COLO829 (cell line): ENCODE results near the gene P2RX4.
"Not testable (repeated sequence)": the region's sequence is repeated elsewhere in the genome, so short reads cannot be mapped to it uniquely, and the experiment has no call there.

Experiments used
- DNase-seq: peaks from one replicate; pipeline ENCODE4 v3.0.0; 2012; ENCODE audit warnings: low spot score

Gene P2RX4

GRCh38 chr12:121189131-121189530 is 20.8 kb upstream of the P2RX4 start:
- no peak for DNase-seq

DNA sequence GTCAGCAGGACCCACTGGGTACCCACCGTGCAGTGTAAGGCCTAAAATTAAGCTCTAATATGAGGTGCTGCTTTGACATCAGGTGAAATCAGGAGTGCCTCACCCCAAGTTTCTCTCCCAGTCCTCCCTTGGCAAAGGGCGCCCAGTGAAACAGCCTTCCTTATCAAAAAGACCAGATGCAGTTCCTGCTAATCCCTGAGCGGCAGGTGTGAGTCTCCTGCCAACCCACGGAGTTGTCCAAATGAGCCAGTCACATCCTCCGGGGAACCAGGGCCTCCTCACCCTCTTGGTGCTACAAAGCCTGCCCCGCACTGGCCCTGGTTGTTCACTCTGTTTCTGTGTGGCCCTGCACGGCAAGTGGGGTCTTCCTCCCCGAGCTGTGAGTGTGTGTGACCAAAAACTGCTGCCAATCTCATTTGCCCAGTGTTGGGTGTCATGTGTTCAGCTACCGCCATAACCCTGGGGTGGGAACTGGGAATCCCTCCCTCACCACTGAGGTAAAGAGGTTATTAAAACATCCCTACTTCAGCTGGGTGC is 20.2 kb upstream of the P2RX4 start:
- no peak for DNase-seq

DNA sequence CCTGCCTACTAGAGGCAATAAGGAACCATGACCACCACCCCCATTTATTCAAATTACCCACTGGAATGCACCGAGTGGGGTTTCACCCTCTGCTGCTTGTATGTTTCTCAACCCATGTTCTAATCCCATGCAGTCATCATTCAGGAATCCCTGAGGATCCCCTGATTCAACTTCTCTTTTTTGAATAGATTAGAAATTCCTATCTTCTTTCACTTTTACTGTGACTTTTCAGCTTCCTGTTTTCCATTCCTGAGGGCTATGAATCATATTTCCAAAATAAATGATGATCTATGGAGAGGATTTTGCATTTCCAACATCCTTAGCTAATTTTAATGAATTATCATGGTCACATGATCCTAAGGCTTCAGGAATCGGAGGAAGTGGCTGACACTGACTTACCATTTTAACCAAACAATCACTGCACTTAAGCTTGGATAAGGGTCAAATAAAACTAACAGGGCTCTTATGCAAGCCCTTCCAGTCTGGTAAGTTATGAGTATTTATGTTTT is 19.4 kb upstream of the P2RX4 start:
- DNase-seq, result peak; percentile 57

- no peak for DNase-seq
Measured at GRCh38 chr12:121191151-121191550, 18.8 kb upstream of the P2RX4 start.

DNA sequence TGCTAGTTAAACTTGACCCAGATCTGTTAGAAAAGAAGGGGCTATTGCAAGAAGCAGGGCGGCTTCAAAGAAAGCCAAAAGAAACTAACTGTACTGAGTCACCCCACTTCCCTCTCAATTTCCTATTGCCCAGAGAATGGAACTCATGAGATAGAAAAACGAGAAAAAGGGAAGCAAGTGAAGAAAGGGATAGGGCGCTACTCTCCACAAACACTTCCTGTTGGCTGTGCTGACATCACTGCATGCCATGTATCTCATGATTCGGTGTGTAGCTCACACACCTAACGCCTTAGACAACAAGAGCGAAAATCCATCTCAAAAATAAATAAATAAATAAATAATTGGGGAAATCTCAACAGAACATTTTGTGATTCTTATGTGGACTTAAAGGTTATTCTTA is 13.0 kb upstream of the P2RX4 start:
- DNase-seq, result no peak

DNA sequence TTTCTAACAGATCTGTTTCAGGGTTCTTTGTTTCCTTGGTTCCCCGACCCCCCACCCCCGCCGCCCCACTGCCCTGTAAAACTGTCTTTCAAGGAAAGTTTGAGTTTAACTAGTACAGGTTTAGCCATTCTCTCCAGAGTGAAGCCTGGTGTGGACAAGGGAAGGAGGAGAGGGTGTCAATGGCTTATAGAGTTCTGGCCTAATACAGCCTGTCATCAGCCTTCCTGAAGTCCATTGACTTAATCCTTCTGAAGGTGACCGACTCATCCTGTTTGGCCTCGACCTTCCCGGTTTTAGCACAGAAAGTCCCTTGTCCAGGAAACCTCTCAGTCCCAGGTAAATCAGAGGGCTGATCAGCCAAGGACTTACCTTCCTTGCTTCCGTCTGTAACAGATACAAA is 11.0 kb upstream of the P2RX4 start:
- DNase-seq, result no peak

DNA sequence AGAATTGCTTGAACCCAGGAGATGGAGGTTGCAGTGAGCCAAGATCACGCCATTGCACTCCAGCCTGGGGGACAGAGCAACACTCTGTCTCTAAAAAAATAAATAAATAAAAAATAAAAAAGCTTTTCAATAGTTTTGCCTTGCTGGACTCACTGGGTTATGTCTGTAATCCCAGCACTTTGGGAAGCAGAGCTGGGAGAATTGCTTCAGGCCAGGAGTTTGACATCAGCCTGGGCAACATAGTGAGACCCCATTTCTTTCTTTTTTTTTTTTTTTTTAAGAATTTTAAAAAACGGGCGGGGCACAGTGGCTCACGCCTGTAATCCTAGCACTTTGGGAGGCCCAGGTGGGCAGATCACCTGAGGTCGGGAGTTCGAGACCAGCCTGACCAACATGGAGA is 8.8 kb upstream of the P2RX4 start:
- DNase-seq, result not testable (repeated sequence)

GRCh38 chr12:121202407-121203355 is 7.2 kb upstream of the P2RX4 start:
- no peak for DNase-seq

DNA sequence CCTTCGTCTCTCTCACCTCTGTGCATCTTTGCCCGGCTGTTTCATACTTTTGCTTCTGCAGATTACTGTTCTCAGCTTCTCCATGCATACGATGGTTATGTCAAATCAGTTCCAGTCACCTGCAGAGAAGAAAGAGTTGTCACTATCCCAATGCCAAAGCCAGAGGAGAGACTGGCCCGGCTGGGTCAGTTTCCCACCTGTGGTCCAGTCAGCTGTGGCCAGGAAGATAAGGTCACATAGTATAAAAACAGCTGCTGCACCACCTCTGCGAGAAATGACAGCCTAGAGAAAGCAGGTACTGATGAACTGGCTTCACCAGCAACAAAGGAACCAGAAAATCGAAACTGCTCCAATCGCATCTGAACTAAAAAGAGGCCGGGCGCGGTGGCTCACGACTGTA is 6.4 kb upstream of the P2RX4 start:
- DNase-seq, result no peak

DNA sequence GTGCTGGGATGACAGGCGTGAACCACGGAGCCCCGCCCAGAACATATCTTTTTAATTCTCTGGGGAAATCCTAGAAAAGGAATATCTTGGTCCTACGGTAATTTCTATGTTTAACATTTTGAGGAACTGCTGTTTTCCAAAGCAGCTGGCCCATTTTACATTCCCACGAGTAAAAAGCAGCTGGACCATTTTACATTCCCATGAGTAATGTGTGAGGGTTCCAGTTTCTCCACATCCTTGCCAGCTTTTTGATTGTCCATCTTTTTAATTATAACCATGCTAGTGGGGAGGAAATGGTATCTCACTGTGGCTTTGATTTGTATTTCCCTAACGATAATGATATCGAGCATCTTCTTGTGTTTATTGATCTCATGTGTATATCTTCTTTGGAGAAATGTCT is 4.4 kb upstream of the P2RX4 start:
- no peak for DNase-seq

- not testable (repeated sequence) for DNase-seq
Measured at GRCh38 chr12:121208571-121208970, 1.4 kb upstream of the P2RX4 start.

DNA sequence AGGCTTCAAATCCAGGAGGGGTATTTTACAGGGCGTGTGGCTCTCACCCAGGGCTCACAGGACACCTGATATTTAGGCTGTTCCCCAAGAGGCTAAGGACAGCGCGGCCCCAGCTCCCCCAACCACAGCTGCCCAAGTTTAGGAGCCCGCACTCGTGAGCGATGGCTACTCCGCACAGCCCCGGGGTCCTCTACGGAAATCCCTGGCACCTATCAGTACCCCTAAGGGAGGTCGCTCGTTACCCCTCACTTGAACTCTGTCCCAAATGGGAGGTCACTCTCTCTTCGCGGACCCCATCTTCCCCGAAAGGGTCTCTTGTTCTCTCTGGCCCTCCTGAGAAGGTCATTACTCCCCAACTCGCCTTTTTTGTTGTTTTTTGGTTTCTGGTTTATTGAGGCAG is 708 bp upstream of the P2RX4 start:
- DNase-seq, result no peak

DNA sequence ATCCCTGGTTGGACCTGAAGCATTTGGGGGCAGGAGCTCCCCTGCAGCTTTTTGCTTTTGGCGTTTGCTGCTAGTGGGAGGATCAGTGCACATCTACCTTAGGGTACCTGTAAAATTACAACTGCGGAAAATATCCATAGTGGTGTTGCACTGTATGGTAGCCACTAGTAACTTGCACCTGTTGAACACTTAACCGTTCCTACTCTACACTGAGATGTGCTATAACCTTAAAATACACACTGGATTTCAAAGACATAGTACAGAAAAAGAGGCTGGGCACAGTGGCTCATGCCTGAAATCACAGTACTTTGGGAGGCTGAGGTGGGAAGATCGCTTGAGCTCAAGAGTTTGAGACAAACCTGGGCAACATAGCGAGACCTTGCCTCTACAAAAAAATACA is 2.9 kb downstream of the P2RX4 start:
- DNase-seq, result no peak

GRCh38 chr12:121214166-121214777 is 4.3 kb downstream of the P2RX4 start:
- DNase-seq, result peak; percentile 56

GRCh38 chr12:121214855-121215745 is 5.2 kb downstream of the P2RX4 start:
- DNase-seq, result peak; percentile 73

- no peak for DNase-seq
Measured at GRCh38 chr12:121216102-121216501, 6.2 kb downstream of the P2RX4 start.

DNA sequence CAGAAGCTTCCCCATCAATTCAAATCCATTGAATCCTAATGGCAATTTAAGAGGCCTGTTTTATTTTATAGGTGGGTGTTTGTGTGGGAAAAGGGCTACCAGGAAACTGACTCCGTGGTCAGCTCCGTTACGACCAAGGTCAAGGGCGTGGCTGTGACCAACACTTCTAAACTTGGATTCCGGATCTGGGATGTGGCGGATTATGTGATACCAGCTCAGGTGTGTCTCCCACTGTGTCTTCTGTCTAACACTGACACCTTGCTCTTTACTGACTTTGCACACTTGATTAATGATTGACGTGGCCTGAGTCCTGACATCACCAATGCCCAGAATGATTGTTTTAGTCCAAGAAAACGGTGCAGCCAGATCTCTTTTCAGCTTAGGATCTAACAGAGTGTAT is 7.1 kb downstream of the P2RX4 start:
- DNase-seq, result no peak

GRCh38 chr12:121217761-121218160 is 7.8 kb downstream of the P2RX4 start:
- DNase-seq, result no peak

DNA sequence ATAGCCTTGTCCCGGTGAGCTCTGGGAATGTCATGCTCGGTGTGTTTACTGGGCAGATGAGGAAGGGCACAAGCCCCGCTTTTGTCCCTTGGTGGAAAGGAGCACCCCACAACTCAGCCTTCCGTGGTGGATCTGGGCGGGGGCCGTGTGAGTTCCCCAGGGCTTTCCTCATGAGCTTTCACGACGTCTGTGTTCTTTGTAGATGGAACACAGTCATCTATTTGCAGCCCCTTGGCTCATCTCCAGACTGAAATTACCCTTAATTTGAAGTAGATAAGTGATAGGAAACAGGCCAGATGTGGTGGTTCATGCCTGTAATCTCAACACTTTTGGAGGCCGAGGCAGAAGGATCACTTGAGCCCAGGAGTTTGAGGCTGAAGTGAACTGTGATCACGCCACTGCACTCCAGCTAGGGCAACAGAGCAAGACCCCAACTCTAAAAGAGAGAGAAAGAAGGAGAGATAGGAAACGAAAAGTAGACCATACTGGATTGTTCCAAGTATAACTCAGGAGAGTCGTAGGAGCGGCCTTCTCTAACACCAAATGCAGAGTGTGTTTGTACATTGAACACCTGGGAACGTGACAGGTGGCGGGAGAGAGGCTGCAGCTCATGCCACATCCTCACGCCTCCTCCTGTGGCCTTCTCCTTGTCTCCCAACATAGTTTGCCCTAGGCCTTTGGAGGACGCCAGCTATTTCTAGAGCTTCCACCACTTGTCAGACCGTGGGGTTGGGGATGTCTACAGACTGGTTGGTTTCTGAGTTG is 8.8 kb downstream of the P2RX4 start:
- no peak for DNase-seq

DNA sequence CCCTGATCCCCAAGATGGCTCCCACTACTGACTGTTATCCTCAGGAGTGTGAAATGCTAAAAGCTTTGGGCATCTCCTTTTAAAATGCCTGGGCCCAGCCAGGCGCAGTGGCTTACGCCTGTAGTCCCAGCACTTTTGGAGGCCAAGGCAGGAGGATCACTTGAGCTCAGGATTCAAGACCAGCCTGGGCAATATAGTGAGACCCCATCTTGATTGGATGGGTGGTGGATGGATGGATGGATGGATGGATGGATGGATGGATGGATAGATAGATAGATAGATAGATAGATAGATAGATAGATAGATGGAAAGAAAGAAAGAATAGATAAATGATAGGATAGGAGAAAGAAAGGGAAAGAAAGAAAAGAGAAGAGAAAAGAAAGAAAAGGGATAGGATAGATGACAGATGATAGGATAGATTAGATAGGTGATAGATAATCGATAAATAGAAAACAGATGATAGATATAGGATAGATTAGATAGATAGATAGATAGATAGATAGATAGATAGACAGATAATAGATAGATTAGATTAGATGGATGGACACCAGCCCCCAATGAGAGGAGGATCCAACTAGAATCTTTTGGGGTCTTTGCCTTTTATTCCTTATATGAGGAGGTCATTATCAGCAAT is 9.5 kb downstream of the P2RX4 start:
- DNase-seq, result no peak

DNA sequence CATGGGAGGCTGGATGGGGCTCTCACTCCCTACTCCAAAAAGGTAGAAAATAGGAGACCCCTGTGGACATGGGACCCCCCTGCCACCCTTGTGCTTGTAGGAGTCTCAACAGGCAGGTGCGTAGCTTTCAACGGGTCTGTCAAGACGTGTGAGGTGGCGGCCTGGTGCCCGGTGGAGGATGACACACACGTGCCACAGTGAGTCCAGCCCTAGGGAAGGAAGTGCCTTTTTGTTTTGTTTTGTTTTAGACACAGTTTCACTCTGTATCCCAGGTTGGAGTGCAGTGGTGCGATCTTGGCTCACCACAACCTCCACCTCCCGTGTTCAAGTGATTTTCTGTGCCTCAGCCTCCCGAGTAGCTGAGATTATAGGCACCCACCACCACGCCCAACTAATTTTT is 12.9 kb downstream of the P2RX4 start:
- no peak for DNase-seq
